Adrenal gland (tissue), 5 donors: ENCODE data around the gene ACAN.

Source experiments
- POLR2A ChIP-seq, 2 donors: fragments of 450-650 bp; IDR thresholded peaks; one replicate each; pipeline ENCODE4 v1.6.1; 2017; ENCODE audit warnings: antibody characterized with exemption in 2 of 2, mild to moderate bottlenecking in 2 of 2, moderate library complexity in 1 of 2
- TF ChIP-seq, protein P1 (sequence below), 6 experiments: fragments of 450-650 bp in 4 of 6; fragments of 200-600 bp in 2 of 6; sonication (generic) in 1 of 6; IDR thresholded peaks; 1 replicate in 5 of 6; 2 replicates in 1 of 6; pipeline versions ENCODE4 v1.5.1 to v1.8.0; 2016 to 2021; ENCODE audit warnings: antibody characterized with exemption in 6 of 6, mild to moderate bottlenecking in 2 of 6, moderate library complexity in 1 of 6
- donor health status: DM: no; HTN: no; CAD: no.

GRCh38 chr15:88847144-88847543 lies 43.9 kb downstream of the ACAN start:
- TF ChIP-seq, protein P1, sequence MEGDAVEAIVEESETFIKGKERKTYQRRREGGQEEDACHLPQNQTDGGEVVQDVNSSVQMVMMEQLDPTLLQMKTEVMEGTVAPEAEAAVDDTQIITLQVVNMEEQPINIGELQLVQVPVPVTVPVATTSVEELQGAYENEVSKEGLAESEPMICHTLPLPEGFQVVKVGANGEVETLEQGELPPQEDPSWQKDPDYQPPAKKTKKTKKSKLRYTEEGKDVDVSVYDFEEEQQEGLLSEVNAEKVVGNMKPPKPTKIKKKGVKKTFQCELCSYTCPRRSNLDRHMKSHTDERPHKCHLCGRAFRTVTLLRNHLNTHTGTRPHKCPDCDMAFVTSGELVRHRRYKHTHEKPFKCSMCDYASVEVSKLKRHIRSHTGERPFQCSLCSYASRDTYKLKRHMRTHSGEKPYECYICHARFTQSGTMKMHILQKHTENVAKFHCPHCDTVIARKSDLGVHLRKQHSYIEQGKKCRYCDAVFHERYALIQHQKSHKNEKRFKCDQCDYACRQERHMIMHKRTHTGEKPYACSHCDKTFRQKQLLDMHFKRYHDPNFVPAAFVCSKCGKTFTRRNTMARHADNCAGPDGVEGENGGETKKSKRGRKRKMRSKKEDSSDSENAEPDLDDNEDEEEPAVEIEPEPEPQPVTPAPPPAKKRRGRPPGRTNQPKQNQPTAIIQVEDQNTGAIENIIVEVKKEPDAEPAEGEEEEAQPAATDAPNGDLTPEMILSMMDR (IDR thresholded peaks at IDR 0.05): no peak
- no peak for TF ChIP-seq POLR2A (IDR thresholded peaks at IDR 0.05)
